ENCODE results near the gene PDXDC1.
"Not testable (repeated sequence)": the region's sequence is repeated elsewhere in the genome, so short reads cannot be mapped to it uniquely, and the experiment has no call there.

DNA sequence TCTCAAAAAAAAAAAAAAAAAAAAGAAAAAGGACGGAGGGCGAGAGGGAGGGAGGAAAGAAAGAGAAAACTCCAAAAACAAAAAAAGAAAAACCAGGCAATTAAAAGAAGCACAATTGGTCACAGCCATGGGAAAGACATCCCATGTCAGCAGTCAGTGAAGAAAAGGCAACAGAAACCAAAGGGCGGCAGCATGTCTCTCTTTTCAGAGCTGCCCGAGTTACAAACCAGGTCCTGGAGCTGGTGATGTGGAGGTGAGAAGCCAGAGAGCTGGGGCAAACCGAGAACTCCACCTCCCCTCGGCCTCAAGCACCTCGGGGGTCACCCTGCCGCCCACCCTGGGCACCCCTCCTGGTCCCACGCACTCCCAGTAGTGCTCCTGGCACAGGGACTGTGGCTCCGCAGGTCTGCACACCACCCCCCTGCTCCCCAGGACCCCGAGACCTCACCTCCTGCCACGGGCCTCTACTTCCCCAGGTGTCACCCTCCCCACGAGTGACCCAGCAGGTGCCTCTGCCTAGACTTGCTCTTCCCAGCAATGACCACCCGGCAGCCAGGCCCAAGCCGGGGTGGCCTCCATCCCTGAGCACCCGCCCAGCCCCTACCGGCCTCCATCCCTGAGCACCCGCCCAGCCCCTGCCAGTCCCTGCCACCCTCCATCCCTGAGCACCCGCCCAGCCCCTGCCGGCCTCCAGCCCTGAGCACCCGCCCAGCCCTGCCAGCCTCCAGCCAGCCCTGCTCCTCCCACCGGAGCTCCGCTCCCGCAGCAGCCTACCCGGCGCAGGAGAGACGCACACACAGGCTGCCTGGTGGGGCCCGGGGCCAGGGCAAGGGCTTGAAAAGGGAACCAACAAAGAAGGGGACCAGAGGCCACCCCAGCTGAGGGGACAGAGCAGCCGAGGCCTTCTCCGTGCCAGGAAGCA is 165.9 kb downstream of the PDXDC1 start:
- TF ChIP-seq, protein P1, sequence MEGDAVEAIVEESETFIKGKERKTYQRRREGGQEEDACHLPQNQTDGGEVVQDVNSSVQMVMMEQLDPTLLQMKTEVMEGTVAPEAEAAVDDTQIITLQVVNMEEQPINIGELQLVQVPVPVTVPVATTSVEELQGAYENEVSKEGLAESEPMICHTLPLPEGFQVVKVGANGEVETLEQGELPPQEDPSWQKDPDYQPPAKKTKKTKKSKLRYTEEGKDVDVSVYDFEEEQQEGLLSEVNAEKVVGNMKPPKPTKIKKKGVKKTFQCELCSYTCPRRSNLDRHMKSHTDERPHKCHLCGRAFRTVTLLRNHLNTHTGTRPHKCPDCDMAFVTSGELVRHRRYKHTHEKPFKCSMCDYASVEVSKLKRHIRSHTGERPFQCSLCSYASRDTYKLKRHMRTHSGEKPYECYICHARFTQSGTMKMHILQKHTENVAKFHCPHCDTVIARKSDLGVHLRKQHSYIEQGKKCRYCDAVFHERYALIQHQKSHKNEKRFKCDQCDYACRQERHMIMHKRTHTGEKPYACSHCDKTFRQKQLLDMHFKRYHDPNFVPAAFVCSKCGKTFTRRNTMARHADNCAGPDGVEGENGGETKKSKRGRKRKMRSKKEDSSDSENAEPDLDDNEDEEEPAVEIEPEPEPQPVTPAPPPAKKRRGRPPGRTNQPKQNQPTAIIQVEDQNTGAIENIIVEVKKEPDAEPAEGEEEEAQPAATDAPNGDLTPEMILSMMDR (IDR thresholded peaks at IDR 0.05 in 2 of 3, conservative IDR thresholded peaks at IDR 0.05 in 1 of 3; ENCODE audit: insufficient read depth in 2 of 3, low read depth in 1 of 3, low read length in 3 of 3) = not testable (repeated sequence)
- not testable (repeated sequence) for TF ChIP-seq BRF1 (IDR thresholded peaks at IDR 0.05; ENCODE audit: borderline replicate concordance, extremely low read depth, insufficient read length); BDP1 (IDR thresholded peaks at IDR 0.05; ENCODE audit: insufficient read depth, insufficient read length); HNRNPH1 (optimal IDR thresholded peaks at IDR 0.05; ENCODE audit: low read depth, low read length); BRCA1 (IDR thresholded peaks at IDR 0.05); BRCA1 (CRISPR knock-in tag; IDR thresholded peaks at IDR 0.05); CREB1 (IDR thresholded peaks at IDR 0.05); CREB1 (CRISPR knock-in tag; IDR thresholded peaks at IDR 0.05); WHSC1 (IDR thresholded peaks at IDR 0.05; ENCODE audit: low read length); C11orf30 (IDR thresholded peaks at IDR 0.05; ENCODE audit: low read depth); POLR2A (conservative IDR thresholded peaks at IDR 0.05)
- TF ChIP-seq, protein P2, sequence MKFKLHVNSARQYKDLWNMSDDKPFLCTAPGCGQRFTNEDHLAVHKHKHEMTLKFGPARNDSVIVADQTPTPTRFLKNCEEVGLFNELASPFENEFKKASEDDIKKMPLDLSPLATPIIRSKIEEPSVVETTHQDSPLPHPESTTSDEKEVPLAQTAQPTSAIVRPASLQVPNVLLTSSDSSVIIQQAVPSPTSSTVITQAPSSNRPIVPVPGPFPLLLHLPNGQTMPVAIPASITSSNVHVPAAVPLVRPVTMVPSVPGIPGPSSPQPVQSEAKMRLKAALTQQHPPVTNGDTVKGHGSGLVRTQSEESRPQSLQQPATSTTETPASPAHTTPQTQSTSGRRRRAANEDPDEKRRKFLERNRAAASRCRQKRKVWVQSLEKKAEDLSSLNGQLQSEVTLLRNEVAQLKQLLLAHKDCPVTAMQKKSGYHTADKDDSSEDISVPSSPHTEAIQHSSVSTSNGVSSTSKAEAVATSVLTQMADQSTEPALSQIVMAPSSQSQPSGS (CRISPR knock-in tag; IDR thresholded peaks at IDR 0.05) = not testable (repeated sequence)
- TF ChIP-seq, protein P3, sequence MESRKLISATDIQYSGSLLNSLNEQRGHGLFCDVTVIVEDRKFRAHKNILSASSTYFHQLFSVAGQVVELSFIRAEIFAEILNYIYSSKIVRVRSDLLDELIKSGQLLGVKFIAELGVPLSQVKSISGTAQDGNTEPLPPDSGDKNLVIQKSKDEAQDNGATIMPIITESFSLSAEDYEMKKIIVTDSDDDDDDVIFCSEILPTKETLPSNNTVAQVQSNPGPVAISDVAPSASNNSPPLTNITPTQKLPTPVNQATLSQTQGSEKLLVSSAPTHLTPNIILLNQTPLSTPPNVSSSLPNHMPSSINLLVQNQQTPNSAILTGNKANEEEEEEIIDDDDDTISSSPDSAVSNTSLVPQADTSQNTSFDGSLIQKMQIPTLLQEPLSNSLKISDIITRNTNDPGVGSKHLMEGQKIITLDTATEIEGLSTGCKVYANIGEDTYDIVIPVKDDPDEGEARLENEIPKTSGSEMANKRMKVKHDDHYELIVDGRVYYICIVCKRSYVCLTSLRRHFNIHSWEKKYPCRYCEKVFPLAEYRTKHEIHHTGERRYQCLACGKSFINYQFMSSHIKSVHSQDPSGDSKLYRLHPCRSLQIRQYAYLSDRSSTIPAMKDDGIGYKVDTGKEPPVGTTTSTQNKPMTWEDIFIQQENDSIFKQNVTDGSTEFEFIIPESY (CRISPR knock-in tag; IDR thresholded peaks at IDR 0.05) = not testable (repeated sequence)
- TF ChIP-seq, protein P4, sequence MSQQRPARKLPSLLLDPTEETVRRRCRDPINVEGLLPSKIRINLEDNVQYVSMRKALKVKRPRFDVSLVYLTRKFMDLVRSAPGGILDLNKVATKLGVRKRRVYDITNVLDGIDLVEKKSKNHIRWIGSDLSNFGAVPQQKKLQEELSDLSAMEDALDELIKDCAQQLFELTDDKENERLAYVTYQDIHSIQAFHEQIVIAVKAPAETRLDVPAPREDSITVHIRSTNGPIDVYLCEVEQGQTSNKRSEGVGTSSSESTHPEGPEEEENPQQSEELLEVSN (IDR thresholded peaks at IDR 0.05; ENCODE audit: borderline replicate concordance in 1 of 2, extremely low read depth in 1 of 2, insufficient read depth in 1 of 2, insufficient read length in 1 of 2, low read depth in 1 of 2, low read length in 1 of 2, poor library complexity in 1 of 2, severe bottlenecking in 1 of 2) = not testable (repeated sequence)
- TF ChIP-seq, protein P5, sequence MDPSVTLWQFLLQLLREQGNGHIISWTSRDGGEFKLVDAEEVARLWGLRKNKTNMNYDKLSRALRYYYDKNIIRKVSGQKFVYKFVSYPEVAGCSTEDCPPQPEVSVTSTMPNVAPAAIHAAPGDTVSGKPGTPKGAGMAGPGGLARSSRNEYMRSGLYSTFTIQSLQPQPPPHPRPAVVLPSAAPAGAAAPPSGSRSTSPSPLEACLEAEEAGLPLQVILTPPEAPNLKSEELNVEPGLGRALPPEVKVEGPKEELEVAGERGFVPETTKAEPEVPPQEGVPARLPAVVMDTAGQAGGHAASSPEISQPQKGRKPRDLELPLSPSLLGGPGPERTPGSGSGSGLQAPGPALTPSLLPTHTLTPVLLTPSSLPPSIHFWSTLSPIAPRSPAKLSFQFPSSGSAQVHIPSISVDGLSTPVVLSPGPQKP (CRISPR knock-in tag; IDR thresholded peaks at IDR 0.05) = not testable (repeated sequence)

Data from K562 (cell line).